ENCODE data around the gene MRPL21. TPM values are rescaled to one million over a fixed set of nuclear protein-coding genes. Genes with fewer than 3 reads are reported as not detected.
A peak's percentile ranks its signal among the peaks of the same experiment; 100 is the strongest.

Gene MRPL21
- total RNA-seq, 1 experiment from 2014 or later = 59.6 TPM

DNA sequence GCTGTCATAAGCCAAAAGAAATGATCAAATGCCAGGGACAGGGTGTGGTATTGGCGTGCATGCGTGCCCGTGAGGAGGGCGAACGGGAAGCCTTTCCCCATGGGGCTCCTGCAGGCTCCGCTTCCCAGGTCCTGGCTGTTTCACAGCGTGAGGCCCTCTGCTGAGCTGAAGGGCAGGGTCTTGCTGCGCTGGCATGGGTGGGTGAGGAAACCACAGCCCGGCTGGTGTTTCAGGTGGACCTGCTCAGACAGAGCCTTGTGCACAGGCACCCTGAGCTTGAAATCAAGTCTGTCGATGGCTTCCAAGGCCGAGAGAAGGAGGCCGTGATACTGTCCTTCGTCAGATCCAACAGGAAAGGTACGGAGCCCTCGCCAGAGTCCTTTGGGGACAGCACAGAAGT is 31.4 kb upstream of the MRPL21 start:
- DNase-seq (ENCODE audit: low read depth) = no peak

DNA sequence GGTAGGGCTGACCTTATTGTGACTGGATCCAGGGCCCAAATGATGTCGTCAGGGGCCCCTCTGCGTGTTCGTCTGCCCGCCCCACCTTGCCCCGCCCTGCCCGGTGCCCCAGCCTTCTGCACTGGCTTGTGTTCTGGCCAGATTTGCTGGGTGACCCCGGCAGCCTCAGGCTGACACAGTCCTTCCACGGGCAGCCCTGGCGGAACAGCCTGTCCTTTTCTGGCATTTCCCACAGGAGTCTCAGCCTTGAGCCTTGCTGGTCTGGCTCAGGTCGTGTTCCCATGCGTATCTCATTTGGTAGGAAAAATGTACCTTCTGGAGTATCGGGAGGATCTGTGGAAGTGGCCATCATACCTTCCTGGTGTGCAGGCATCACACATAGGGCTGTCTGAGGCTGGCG is 31.0 kb upstream of the MRPL21 start:
- no peak for DNase-seq (ENCODE audit: low read depth)

DNA sequence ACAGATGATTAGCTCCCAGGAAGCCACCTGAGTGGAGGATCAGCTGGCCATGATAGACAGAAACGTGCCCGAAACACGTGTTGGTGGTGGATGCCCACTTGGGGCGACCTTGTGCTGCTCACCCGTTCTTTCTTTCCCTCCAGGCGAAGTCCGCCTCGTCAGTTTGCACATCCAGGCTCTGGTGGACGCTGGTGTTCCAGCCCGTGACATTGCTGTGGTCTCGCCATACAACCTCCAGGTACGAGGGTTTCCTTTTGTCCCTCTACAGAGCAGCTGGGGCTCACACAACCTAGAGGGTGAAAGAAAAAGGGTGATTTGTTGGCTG is 30.7 kb upstream of the MRPL21 start:
- DNase-seq (ENCODE audit: low read depth) = no peak

DNA sequence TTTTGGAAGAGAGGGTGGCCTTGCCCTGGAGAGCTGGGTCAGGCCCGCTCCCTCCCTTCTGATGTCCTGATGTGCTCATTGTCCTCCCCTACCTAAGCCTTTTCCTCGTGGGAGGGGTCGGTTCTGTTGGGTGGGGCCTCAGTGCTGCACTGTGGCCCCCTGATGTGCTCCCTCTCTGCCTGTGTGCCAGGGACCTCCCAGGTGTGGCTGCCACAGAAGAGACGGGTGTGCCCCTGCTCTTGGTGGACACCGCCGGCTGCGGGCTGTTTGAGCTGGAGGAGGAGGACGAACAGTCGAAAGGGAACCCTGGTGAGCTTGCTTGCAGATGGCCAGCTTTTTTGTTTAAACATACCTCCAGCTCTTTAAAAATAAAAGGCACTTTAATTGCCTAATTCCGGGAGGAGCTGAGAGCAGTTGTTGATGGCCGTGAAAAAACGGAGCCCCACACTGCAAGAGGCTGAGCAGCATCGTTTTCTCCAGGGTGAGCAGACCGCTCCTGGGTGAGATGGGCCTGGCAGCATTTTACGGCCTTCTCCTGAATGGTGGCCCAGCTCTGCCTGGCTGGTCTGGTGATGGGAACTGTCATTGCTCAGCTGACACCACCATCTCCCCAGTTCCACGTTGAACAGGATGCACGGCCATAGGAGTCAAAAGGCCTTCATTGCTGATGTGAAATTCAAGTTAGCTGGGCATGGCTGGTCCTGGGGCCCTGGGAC is 30.1 kb upstream of the MRPL21 start:
- no peak for DNase-seq (ENCODE audit: low read depth)

DNA sequence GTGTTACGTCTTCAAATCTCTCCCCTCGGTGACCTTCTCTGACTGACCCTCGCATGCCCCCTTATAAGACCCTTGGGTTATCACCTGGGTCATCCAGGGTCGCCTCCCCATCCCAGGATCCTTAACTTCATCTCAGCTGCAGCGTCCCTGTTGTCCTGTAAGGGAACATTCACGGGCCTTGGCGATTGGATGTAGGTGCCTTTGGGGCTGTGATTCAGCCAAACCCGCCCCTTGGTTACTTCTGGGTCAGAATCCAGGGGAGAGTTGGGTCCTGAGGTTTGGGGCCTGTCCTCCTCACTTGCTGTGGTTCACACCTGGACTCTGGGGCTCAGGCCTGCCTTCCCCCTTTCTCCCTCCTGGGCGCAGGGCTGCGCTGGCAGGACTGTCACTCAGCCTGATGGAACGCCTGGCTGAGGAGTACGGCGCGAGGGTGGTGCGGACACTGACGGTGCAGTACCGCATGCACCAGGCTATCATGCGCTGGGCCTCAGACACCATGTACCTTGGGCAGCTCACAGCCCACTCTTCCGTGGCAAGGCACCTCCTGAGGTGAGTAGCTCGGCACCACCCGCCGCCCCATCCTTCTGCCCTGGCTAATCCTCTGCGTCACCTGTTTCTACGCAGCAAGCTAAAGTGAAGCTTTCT is 29.4 kb upstream of the MRPL21 start:
- DNase-seq (ENCODE audit: low read depth) = no peak

DNA sequence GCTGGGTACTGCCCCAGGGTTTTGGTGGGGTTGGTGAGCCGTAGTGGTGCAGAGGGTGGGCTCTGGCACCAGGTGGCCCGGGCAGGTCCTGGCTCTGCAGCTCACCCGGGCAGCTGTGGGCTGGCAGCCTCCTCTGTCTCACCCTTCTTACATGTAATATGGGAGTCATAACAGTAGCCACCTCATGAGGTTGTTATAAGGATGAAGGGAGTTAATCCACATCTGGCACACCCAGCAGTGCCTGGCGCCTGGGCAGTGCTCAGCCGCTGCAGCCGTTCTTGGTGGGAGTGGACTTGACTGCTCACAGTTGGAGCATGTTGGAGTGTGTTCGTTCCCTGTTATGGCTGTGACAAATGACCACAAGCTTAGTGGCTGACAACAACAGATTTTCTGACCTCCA is 28.7 kb upstream of the MRPL21 start:
- no peak for DNase-seq (ENCODE audit: low read depth)

DNA sequence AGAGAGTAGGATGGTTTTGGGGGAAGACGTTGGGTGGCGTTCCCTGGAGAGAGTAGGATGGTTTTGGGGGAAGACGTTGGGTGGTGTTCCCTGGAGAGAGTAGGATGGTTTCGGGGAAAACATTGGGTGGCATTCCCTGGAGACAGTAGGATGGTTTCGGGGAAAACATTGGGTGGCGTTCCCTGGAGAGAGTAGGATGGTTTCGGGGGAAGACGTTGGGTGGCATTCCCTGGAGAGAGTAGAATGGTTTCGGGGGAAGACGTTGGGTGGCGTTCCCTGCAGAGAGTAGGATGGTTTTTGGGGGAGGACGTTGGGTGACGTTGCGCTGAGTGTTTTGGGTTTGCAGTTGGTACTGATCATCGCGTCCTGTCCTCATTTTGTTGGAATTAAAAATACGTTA is 28.3 kb upstream of the MRPL21 start:
- no peak for DNase-seq (ENCODE audit: low read depth)

DNA sequence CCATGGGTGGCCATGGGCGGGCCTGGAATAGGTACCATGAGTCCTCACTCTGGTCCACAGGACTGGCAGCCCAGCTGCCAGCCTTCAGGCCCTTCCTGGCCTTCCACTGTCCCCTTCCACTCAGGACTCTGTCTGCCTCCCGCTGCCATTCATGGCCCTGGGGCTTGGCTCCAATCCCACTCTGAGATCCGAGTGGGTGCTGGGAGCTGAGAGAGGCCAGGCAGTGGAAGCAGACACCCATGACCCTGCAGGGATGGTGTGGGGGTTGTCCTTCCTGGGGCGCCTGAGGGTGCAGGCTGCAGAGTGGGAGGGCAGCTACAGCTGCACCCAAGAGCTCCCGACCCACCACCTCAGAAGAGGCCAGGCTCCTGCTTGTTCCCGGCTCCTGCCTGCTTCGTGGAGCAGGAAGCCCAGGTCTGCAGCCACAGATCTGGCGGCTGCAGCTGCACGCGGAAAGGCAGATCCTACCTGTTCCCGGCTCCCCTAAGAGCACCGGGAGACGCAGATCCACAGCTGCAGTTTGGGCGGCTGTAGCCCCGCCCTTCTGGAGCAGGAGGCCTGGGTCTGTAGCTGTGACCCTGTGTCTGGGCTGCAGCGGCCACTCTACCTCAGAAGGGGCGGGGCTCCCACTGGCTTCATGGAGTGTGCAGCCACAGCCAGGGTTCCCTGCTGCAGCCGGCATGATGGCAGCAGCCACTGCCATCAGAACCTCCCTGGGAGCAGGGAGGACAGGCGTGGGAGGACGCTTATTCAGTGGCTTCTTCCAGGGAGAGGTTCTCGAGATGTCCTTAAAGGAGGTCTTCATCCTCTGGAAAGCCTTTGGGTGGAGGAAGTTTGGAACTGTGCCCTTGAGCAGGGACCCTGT is 27.6 kb upstream of the MRPL21 start:
- DNase-seq (ENCODE audit: low read depth) = no peak

DNA sequence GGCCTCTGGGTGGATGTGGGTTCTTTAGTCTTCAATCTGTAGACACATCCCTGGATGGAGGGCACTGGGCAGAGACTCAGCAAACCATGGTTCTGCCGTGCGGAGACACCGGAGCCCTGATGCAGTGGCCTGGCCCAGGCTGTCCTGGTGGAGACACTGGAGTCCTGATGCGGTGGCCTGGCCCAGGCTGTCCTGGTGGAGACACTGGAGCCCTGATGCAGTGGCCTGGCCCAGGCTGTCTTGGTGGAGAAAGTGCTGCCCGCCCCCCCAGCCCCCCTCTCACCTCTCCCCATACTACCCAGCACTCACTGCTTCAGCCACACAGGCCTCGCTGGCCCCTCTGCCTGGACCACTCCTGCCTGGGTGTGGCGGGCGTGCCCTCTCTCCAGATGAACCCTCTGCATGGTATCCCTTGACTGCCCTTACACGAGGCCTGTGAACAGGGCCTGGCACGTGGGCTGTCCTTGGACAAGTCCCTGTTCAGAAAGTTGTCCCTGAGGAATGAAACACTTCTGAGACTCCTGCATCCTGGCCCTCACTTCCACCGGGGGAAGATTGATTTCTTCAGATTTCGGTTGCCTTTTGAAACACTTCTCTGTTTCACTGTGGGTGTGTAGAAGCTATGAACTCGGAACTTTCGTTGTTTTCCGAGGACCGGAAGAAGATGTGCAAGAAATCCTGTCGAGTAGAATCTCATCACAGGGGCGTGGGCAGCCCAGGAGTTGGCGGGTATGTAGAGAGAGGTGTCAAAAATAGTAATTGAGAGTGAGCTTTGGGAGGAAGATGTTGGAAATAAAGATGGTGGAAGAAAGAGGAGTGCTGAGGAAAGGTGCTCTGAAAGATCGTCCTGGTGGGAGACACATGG is 26.3 kb upstream of the MRPL21 start:
- DNase-seq (ENCODE audit: low read depth) = no peak

DNA sequence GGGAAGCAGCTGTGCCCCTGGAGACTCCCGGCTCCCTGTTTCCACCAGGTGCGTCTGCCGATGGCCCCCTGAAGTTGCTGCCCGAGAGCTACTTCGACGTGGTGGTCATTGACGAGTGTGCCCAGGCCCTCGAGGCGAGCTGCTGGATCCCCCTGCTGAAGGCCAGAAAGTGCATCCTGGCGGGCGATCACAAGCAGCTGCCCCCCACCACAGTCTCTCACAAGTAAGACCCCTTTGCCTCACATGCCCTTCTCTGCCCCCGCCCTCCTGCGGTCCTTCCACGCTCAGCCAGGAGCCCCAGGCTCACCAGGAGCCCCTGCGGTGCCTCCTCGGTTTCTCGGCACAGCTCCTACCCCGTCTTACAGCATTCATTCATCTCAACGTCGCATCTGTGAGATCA is 25.5 kb upstream of the MRPL21 start:
- no peak for DNase-seq (ENCODE audit: low read depth)

DNA sequence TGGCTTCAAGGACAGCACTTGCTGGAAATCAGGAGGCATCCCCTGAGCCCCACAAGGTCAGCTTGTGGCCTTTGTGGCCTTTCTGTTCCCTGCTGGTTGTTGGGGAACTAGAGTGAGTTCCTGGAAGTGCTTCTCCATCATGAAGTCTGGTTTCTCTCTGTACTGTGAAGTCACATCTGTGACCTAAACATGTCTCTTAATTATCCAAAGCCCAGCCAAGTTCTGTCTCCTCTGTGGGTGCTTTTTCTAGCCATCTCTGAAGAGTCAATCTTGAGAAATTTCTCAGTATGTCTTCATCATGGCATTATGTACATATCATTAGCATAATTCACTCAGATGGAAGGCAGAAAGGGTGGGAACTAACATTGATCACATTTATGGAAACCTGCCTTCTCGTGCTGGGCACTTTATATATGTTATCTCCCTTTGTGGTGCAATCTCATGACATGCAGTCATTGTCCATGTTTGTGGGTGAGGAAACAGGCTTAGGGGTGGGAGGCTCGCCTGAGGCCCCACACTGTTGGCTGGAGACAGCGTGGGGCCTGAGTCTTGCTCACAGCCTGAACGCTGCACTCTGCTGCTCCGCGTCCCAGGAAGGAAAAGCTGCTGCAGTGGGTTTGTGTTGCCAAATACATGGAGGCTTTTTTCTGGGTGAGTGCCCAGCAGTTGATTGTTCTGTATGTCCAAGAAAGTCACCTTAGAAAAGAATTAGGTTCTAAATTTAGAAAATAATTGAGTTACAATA is 24.7 kb upstream of the MRPL21 start:
- DNase-seq (ENCODE audit: low read depth) = no peak

DNA sequence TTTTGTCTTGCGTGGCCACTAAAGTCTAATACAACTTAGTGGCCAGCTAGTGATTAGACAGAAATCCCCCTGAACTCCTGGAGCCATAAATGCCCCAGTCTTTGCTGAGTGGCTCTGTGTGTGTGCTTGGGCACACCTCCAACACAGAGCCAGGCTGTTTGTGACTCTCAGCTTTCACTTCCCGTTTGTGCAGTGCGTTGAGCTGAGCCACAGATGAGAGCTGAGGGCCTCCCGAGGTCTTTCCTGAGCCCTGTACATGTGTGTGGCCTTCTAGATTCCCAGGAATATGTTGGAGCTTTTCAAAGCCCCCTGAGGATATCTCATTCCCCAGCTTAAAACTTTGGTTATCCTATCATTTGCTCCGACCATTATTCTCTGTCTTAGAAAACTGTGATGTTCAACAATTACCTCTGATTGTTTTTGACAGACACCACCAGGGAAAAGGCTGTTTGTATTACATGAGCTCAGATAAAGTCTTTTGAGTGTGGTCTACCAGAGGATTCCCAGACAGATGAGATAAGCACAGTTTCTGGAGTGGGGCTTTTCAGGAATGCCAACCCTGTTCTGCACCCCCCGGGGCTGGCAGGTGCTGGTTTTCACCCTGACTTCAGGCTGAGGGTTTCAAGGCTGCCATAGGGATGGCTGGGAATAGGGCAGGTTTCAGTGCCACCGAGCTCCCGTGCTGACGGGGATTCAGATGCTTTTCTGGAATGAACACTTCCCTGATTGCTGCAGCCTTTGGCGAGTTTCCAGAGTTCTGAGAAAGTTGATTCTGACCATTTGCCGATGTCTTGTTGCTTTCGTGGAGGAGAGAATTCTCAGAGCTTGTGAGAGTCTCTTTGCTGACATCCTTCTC is 23.9 kb upstream of the MRPL21 start:
- DNase-seq (ENCODE audit: low read depth) = no peak

DNA sequence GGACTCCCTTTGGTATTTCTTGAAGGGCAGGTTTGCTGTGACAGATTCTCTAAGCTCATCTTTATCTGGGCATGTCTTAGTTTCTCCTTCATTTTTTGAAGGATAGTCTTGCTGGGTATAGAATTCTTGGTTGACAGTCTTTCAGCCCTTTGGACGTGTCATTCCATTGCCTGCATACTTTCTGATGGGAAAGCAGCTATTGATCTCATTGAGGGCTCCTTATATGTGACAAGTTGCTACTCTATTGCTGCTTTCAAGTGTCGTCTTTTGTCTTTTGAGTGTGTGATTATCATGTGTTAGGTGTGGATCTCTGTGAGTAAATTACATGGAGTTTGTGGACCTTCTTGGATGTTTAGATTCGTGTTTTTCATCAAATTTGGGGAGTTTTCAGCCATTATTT is 22.0 kb upstream of the MRPL21 start:
- DNase-seq (ENCODE audit: low read depth) = no peak

DNA sequence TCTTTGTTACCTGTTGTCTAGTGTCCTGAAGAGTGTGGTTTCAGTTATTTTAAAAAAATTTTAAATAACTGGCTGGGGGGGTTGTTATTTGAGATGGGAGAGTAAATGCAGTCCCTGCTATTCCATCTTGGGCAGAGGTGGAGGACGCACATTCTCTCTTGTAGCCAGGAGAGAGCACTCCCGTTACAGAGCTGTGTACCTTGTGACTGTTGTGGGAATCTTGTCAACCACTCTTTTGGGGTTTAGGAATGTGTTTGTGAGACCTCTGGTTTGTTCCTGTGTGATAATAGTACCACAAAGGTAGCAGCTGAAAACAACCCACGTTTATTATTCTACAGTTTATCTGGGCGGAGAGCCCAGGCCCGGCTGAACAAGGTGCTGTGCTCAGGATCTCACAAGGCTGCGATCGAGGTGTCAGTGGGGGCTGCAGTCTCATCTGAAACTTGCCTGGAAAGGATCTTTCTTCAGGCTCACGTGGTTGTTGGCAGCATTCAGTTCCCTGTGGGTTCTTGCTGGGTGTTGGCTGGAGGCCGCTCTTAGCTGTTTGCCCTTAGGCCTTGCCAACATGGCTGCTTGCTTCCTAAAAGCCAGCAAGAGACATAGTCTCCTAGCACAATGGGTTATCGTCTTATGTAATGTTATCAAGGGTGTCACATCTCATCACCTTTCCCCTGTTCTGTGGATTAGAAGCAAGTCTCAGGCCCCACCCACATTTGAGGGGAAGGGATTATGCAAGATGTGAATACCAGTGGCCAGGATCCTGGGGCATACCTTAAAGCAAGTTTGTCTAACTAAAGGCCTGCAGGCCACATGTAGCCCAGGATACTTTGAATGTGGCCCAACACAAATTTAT is 20.7 kb upstream of the MRPL21 start:
- DNase-seq (ENCODE audit: low read depth) = no peak

DNA sequence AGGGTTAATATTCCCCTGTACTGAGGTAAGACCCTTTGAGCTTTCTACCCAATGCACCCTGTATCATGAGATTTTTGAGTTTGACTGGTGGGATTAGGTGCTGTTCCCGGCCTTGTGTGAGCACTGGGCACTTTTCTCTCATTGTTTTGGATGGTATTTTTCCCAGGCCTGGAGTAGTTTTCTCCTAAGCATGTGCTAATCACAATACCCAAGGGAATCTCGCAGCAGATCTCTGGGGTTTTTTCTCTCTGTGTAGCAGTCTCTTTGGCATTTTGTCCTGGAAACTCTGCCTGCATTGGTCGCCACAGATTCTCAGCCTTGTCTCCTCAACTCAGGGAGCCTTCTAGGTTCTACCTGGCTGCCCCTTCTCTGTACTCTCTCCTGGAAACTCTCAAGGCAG is 20.0 kb upstream of the MRPL21 start:
- DNase-seq (ENCODE audit: low read depth) = no peak

DNA sequence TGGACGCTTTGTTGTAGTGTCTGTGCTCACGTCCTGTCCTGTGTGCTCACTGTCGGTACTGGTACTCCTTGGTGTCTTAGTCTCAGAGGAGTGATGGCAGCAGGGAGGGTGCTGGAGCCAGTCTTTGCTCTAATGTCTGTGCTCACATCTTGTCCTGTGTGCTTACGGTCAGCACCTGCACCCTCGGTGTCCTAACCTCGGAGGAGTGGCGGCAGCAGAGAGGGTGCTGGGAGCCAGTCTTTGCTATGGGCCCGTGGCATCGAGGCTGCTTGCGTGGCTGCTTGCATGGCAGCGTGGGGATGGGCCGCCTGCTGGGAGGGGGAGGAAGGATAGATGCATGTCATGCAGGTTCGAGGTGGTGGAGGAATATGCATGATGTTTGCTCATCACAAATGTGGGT is 12.8 kb upstream of the MRPL21 start:
- DNase-seq (ENCODE audit: low read depth) = no peak

DNA sequence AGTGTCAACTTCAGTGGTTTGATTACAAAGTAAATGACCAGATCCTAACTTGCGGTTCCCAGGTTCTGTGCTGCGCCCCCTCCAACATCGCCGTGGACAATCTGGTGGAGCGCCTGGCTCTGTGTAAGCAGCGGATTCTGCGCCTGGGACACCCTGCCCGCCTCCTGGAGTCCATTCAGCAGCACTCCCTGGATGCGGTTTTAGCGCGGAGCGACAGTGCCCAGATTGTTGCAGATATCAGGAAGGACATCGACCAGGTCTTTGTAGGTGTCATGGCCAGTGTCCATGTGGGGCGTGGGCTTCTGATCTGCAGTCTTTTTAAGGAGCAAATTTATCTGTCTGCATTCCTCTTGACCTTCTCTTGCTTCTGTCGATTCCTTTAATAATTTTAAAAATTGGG is 11.1 kb upstream of the MRPL21 start:
- no peak for DNase-seq (ENCODE audit: low read depth)

DNA sequence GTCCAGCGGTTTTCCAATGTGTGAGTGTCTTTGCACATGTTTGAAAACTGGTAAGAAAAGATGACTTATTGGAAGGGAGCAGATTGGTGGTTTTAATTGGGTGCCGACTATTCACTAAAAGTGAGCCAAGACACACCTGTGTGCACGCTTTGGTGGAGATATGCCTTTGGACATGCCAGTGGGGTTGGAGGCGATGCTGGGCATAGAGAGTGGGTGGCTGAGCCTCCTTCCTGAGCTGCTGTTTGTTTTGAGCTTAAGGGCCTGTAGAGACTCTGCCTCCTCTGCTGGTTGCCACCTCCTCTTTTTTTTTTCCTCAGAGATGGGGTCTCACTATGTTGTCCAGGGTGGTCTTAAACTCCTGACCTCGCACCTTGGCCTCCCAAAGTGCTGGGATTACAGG is 9.6 kb upstream of the MRPL21 start:
- DNase-seq (ENCODE audit: low read depth) = no peak

DNA sequence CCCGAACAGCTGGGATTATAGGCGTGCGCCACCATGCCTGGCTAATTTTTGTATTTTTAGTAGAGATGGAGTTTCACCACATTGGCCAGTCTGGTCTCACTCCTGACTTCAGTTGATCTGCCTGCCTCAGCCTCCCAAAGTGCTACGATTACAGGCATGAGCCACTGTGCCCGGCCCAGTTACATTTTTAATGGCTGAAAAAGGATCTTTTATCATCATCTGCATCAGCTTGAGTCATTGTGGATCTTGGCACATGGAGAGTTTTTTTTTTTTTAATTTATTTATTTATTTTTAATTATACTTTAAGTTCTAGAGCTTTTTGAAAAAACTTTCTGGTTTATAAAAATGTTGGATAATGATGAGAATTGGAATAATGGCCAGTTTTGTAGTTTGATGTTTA is 8.6 kb upstream of the MRPL21 start:
- DNase-seq (ENCODE audit: low read depth) = peak; percentile 12
